HG03060 (cell line): ENCODE results near the gene TBX18.

ENCODE experiments used
- ATAC-seq: cut with Tn5 transposase; IDR thresholded peaks from one replicate; pipeline ENCODE4 v1.9.1; 2021; ENCODE audit warnings: low read depth, moderate number of reproducible peaks; ENCODE audit not compliant: unreplicated experiment

The TBX18 gene

DNA sequence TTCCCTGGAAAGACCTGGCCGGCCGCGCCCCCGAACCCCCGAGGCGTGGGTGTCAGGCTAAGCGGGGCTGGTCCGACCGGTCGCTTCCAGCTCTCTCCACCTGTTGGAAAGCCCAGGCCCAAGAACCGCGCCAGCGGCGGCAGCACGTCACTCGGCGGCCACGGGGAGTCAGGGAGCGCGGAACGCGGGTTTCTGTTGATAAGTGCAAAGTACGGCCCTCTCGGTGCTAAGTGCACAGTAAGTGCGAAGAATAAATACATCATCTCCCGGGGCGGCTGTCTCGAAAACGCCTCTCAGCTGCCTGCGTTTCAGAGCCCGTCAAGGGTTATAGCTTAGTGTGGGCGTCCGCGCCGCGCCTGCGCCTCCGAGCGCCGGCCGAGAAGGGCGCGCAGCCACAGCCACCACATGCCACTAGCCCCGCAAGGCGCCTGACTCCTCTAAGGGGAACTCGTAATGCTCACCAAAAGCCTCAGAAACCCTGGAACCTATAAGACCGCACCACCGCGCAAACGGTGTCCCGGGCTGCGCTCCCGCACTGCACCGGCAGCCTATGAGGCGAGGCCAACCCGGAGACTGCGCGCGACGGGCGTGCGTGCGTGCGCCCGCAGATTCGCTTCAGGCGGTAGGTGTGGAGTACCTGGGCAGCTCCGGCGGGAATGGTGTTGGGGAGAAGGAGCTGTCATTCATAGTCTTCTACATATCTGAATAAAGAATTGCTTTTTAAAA, 9.2 kb upstream of the TBX18 start:
- no peak for ATAC-seq

DNA sequence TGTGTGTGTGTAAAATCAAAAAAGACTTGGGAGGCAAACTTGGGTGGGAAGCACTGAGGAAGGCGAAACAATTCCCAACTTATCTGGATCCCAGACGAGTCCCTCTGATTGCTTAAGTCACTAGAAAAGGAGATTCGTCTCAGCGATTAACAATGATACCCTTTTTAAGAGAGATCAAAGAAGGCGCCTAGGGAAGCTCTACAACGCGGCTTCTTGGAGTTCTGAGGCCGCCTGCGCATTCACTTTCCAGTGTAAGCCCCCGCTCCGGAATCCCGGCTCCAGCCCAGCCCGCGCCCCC, 8.7 kb upstream of the TBX18 start:
- ATAC-seq = no peak

DNA sequence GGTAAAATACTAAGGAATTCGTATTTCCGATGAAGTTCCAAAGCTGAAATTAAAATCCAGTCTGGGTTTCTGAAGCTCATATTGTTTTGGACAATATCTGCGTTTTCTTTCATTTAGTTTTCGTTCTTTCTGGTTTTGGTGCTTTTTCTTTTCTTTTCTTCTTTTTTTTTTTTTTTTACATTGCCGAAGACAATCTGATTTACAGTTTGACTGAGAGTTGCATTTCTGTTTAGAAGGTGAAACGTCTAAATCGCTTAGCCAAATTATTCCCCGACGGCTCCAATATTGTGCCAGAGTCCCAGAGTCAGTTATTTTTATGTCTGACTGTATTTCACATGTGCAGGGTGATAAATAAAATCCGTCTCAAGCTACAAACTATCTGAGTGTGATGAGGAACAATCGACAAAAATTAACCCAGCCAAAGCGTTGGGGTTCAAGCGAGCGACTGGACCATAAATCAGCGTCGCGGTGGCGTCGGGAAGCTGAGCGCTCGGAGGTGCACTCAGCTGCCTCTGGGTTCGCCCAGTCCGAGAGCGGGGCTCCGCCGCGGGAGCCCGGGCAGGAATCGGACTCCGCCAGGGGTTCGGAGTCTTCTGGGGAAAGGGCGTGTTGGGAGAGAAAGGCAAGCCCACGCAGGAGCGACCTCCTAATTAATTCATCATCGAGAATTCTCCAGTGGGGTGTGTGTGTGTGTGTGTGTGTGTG, 8.2 kb upstream of the TBX18 start:
- no peak for ATAC-seq

DNA sequence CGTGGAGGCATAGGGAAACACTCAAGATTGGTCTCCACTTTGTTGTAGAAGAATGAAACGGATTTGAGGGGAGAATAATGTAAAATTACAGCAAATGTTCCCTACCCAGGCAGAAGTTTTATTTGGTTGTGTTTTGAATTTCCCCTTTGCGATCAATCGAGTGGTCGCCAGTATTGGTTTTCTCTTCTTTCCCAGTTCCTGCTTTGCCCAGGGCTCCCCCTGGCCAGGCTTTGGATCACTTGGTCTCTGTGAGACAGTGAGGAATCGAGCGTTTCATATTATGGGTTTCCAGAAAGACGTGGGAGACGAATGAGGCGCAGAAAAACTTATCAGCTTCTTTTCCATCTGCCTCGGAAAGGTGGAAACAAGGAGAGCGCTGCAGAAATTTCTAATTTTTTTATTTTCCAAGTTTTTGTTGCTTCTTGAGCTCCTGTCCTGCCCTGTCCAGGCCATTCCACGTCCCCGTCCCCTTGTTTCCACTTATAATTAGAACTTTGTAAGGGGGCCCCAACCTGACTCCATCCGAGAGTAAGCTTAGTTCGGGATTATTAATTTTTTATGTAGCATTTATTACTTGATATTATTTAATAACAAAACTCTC, 7.5 kb upstream of the TBX18 start:
- no peak for ATAC-seq

DNA sequence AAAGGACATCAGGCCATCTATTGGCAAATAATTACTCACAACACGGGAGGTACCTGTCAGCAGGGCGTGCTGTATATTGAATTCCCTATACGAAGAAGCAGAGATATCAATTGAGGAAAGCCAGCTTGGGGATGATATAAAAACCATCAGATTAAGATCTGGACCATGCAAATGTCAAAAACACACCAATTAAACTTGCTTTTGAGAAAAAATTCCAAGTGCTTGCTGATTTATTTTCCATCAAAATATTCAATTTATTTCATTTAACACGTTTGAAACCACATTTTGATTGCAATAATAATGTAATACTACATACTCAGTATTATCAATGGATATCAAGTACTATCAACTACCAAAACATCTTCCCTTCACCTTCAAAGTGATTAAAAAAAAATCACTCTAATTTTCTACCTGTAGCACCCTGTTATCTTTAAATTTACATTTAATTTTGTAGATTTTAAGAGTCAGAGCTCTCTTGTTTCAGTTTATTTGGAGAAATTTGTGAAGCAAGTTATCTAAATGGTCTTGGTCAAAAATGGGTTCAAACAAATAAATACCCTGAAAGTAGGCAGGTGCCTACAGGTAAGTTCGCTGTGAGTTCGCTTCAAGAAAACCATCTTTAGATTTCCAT, 6.8 kb upstream of the TBX18 start:
- ATAC-seq = no peak

DNA sequence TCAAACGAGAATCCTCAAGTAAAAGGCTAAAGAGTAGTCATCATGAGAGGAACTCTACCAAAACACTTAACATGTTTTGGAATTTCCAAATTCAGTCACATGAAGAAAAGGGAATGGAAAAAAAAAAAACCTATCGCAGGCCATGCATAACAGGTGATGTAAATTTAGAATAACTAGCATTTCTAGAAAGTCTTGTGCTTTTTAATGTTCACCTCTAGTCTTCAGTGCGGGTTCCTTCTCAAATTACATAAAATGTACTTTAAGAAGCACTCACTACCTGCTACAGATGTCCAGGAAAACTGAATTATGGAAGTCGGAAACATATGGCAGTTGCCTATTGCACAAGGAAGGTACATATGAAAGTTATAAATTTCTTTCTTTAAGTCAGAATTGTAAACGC, 6.1 kb upstream of the TBX18 start:
- no peak for ATAC-seq

DNA sequence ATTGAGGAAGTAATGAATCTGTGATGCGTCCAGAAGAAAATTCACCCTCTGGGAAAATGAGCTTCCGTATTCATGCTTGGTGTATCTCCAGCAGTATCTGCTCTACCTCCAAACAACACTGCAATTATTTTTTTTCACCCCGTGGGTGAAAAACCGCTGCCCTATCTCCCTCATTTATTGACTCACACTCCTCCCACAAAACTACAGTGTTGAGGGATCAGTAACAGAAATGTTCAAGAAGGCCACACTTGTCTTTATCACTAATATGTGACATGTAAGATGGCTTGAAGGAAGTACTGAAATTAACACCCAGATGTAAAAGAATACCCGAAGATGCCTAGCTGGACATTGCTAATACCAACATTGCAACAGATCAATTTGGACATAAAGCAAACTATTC, 4.9 kb upstream of the TBX18 start:
- no peak for ATAC-seq

DNA sequence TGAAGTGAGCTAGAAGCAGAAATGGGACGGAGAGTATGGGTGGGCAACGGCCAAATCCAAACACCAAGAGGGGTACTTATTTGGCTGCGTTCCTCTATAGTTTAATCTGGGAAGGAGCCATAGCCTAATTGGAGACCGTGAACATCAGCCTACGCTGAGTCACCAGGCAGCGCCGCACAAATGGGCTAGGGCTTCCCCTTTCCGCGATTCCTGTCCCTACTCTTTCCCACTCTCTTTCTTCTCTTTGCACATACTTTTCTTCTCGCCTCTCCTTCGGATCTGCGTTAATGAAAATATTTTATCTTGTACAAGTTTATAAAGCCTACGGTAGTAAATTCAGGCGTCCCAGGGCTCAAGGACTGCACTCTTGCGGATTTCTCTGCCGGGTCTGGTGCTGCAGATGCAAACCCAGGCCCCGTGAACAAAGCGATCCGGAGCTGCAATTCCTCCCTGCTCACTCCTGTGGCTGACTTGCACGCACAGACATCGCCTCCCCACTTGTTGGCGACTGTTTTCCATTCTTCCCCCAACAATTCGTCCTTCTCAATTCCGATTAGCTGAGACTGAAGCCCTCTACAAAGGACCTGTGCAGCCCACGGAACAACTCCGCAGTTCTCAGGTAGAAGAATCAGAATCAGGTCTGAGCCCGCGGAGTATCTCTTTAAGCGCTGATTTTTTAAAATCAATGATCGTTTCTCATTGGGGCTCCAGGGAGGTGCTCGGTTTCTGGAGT, 4.2 kb upstream of the TBX18 start:
- no peak for ATAC-seq

DNA sequence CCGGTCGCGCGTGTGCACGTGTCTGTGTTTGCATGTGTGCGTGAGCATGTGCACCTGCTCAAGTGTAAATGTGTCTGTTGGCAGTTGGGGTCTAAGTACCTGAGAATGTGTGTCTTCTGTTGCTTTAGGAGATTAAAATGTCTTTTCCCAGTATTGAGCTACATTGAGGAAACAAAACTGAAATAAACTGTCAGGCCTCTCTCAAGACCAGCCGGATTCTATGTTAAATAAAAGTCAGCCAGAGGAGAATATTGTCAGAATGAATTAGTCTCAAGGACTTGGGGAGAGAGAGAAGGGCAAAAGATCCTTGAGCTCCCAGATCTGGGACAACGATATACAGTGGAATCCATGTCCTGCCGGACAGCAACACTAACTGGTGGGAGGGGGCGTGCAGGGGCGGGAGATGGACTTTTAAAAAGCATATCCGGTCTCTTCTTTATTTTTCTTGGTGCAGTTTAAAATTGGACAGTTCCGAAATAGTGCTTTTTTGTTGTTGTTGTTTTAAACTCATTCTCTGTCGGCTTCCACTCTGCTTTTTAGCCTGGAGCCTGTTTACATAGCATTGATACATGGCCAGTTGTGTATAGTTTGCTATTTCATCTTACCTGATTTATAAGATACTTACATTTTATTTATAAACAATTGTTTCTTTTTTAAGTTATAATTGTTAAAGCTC, 3.3 kb upstream of the TBX18 start:
- no peak for ATAC-seq

DNA sequence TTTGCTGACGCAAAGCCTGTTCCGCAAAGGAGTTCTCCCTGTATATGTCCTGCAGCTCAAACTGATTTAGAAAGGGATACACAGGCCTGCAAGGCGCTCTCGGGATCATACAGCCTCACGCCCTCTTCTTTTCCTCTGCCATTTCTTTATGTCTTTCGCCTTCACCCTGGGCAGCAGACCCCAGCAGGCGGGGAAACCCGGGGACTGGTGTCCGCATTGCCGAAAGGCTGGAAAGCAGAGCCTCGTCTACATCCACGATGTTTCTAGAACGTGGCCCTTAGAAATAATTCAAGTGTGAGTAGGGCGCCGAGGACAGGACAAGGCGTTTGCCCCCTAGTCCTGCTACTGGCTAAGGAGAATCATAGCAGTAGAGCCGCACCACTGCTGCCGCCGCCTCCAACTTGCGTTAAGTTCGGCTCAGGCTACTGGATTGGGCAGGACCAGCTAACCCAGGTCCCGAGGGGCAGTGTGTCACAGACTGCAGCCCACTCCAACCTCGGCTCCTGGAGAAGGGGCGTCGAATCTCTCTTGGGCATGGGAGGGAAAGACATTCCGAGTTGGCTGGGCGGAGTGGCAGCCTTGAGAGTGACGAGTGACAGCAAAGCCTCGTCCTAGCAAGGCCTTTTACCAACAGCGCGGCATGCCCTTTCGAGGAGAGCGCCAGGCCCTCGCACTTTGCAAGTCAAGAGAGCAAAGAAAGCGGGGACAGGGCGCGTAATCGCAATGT, 2.6 kb upstream of the TBX18 start:
- no peak for ATAC-seq

DNA sequence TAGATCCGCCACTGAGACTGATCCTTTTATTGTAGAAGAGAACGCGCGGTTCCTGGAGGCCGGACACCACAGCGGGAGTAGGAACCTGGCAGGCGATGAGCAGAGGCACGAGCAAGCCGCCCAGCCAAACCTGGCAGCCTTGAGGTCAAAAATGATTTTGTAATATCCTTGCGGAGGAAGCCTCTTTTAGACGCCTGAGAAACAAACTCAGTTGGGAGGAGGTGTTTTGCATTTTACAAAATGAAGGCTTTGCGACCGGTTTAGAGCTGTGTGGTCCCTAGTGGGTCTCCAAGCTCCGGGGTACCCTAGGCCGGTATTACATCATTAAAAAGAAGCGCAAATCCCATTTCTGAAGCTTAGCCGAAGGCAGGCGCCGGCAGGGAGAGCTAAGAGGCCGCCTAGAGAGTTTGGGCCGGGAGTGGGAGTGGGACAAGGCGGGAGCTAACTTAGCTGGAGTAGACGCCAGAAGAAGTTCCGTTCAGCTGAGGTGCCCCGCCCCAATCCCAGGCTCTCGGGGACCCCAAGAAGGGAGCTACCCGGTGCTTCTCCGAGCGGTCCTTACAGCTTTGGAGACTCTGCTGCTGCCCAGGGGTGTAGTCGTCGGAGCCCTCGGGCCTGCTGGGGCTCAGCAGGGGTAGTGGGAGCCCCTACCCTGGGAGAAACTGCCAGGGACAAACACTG, 1.9 kb upstream of the TBX18 start:
- ATAC-seq = no peak

DNA sequence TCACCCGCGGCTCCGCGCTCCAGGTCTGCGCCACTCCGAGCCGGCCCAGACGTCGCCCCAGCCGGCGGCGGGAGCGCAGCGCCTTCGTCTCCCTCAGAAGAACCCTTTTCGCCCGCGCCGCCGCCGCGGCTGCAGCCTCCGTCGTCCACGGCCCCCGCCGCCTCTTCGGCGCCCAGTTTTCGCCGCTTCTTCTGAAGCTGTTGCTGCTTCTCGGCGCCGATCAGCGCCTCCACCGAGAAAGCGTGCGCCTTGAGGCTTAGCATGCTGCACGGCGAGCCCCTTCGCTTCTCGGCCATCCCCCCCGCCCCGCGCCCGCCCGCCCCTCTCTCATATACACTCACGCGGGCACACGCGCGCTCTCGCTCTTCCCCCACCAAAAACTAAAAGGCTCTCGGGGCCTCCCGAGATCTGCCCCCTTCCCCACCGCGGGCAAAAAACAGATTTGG, 489 bp downstream of the TBX18 start:
- ATAC-seq = no peak

DNA sequence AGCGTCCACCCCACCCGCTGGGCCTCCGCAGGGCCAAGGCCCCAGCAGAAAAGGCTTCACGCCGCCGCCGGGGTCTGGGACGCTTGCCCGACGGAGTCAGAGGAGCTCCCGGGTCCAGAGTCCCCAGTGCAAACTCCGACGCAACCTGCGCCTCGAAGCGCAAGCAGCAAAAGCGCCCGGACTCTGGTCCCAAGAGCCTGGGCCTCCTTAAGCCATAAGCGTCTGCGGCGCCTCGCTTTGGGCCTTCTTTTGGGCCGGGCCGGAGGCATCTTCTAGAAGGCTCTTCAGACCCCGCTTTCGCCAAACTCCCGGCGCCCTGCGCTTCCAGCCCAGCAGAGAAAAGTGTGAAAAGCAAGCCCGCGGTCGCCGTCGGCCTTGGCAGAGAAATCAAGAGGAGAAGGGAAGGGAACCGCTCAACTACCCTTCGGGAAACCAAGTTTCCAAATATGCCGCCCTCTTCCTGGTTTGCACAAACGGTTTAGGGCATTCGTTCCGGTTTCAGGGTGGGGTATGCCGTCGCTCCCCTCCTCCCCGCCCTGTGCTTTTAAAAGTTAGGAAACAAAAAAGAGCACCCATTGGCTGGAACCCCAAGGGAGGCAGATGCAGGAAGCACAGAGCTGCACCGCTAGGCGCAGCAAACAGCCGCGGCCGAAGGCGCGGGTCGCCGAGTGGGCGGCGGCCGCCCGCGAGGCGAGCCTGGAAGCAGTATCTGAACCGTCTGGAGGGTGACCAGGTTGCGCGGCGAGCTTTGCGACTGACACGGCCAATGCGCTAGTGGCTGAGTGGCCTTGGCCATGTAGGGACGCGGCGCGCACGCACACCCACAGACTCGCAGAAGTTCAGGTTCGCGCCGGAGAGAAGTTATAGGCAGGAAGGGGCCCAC, 1.2 kb downstream of the TBX18 start:
- no peak for ATAC-seq

DNA sequence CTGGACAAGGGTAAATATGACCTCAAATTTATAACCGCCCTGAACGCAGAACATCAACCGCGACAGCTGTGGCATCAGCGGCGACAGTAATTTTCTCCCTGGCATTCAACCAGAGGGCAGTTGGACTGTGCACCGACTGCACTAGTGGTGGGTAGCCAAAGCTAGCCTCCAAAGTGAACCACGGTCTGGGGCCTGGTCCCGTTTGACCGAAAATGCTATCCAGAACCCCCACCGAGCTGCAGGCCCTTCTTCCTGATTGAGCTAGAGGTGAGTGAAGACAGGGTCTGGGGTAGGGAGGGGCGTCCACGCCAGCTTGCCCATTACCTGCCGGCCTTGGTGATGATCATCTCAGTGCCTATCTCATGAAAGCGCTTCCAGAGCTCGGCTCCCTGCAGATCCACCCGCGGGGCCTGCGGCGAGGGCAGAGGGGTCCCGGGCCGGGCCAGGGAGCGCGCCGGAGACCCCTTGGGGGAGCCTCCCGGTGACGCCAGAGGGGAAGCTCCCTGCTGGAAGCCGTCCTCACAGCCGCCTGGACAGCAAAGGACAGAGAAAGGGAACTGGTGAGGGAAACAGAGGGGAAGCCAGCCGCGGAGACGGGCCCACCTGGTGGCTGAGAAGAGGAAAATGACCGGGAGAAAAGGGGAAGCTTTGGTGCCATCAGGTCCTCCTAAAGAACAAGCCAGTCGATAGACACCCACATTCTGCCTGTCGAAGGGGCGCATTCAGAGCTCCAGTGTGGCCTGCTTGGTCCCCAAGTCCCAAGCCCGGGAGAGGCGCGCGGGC, 2.0 kb downstream of the TBX18 start:
- no peak for ATAC-seq

DNA sequence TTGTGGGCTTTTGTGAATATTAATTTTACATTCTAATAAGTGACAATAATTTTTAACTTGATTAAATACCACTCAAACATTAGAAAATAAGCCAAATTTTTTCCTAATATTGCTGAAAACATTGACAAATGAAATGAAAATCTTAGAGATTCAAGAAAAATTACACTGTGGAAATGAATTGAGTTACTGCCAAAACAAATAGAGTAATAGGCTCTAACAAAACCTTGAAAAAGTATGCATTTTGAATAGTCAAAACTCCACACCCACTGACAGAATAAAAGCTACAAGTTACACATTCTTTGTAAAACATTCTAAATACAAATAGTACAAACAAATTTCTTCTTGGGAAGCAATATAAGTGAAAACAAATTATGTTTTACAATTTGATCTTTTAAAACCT, 5.9 kb downstream of the TBX18 start:
- no peak for ATAC-seq

DNA sequence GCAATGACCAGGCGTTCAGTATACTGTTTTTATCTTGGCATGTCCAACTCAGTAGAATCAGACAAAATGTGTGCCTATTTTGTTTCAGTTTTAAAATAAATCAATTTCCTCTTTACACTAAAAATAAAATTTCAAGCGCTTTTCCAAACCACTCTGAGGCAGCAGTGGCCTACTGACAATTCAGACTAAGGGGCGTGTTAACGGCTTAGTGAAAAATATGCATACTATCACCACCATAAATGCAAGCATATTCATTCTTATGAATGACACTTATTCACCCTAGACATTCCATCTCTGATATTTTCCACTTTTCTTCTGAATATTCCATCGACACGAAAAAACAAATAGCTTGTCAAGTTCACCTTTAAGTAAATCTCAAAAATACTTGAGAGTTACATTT, 7.5 kb downstream of the TBX18 start:
- ATAC-seq = no peak

DNA sequence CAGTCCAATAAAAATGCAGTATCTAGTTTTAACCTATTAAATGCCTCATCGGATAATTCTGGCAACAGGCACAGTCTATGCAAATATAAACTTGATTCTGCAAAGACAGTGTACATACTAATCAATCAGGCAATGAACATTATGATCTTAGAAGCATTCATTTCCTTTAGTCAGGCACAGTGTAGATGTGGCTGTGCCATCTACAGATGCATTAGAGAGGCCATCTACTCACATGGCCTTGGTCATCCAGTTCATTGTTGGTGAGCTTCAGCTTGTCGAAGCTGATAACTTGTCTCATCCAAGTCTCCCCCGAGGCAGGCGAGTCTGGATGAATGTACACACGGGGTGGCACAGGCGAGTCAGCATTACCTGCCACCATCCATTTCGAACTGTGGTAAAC, 7.9 kb downstream of the TBX18 start:
- no peak for ATAC-seq

DNA sequence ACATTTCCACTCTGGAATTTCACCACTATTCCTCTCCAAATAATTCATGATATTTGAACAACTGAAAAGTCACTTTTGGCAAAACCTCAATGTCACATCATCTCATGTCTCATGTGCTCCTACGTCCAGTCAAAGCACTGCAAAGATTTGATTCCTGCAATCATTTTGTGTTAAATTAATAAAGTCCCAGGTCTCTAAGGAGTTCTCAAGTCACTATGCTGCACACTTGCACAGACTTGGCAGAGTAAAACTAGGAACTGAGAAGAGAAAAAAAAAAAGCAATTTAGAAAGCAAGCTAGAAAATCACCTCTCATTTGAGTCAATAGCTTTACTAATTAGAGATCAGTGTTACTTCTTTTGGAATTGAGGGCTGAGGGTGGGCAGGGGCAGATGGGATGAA, 11.2 kb downstream of the TBX18 start:
- ATAC-seq = no peak
